ENCODE data around the gene ISOC2. TPM values are rescaled to one million over a fixed set of nuclear protein-coding genes. Genes with fewer than 3 reads are reported as not detected.
A peak's percentile ranks its signal among the peaks of the same experiment; 100 is the strongest.

ISOC2 gene
- total RNA-seq, 1 donor from 2014 or later, result 25.3 TPM

GRCh38 chr19:55487924-55488687 is 26.7 kb upstream of the ISOC2 start, which contains the start of gene SSC5D:
Gene SSC5D (plus strand): TSS chr19:55488436. CDS start chr19:55488590, 154 bp downstream.
- DNase-seq (no peak), ATAC-seq (no peak)
- no peak for TF ChIP-seq CTCF (IDR thresholded peaks at IDR 0.05)
- H3K36me3 ChIP-seq, result no peaks in the 10 kb centered on the region
- peaks cover under 1% of the 10 kb centered on the region for H3K27me3 ChIP-seq
- H3K4me3 ChIP-seq, result no peak within 1 kb of the TSS
- H3K4me1 ChIP-seq, result peaks cover 8% of the 10 kb centered on the region
- H3K9me3 ChIP-seq, result no peaks in the 10 kb centered on the region
- peak within 1 kb of the TSS; percentile 34 for H3K27ac ChIP-seq
- intact Hi-C loops (cut with DNase I), result no loop called here

- Histone ChIP-seq H3K4me3 (no peak overlapping the region), H3K27ac (peak overlapping the region; percentile 34), H3K36me3 (peaks cover 5% of the 10 kb centered on the region), H3K4me1 (peaks cover 8% of the 10 kb centered on the region), H3K9me3 (no peaks in the 10 kb centered on the region), H3K27me3 (no peaks in the 10 kb centered on the region)
- ATAC-seq, result peak; percentile 7
- TF ChIP-seq CTCF (IDR thresholded peaks at IDR 0.05), result no peak
- no peak for DNase-seq
- intact Hi-C loops (cut with DNase I), result no loop called here
Observed at GRCh38 chr19:55486971-55487923, 25.8 kb upstream of the ISOC2 start.

- peaks cover 8% of the 10 kb centered on the region for H3K4me1 ChIP-seq
- no peak for ATAC-seq
- TF ChIP-seq CTCF (IDR thresholded peaks at IDR 0.05), result no peak
- no peak for DNase-seq
- H3K27me3 ChIP-seq, result no peaks in the 10 kb centered on the region
- peaks cover 5% of the 10 kb centered on the region for H3K36me3 ChIP-seq
- peak overlapping the region; percentile 34 for H3K27ac ChIP-seq
- no peaks in the 10 kb centered on the region for H3K9me3 ChIP-seq
- H3K4me3 ChIP-seq, result no peak overlapping the region
- intact Hi-C loops (cut with DNase I), result no loop called here
Observed at GRCh38 chr19:55486043-55486970, 24.9 kb upstream of the ISOC2 start.

DNA sequence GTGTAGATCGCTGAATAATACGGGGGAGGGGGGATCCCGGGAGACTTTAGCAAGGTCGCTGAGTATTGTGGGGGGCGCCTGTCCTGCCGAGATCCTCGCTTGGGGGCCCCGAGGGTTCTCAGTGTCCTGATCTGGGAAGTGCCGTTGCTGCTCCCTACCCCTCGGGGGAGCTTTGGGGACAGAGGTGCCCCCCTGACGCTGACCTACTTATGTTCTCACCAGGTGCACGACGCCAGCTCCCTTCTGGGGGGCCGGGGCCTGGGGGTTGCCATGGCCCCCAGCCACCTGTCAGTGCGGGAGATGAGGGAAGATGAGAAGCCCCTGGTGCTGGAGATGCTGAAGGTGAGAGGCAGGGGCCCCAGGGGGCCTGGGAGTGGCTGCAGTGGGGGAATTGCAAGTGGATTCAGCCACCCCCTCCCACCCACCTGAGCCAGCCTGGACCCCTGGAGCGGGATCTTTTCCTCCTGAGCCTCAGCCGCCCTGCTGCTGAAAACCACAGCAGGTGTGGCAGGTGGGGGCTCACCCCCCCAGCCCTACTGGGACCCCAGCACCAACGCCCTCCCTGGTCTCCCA is 24.1 kb upstream of the ISOC2 start:
- ATAC-seq, result no peak

More for the DNA sequence above, 24.1 kb upstream of the ISOC2 start:
- Histone ChIP-seq H3K4me1 (peaks cover 8% of the 10 kb centered on the region), H3K36me3 (peaks cover 5% of the 10 kb centered on the region), H3K9me3 (no peaks in the 10 kb centered on the region), H3K27me3 (no peaks in the 10 kb centered on the region), H3K27ac (peak overlapping the region; percentile 69), H3K4me3 (peak overlapping the region; percentile 55)
- no peak for TF ChIP-seq CTCF (IDR thresholded peaks at IDR 0.05)
- intact Hi-C loops (cut with DNase I), result no loop called here
- DNase-seq, result no peak
